HFFc6 (cell line): Measurements from ENCODE around the gene PAN3. TPM values are rescaled to one million over a fixed set of nuclear protein-coding genes. Genes with fewer than 3 reads are reported as not detected.
"Not testable (repeated sequence)": the region's sequence is repeated elsewhere in the genome, so short reads cannot be mapped to it uniquely, and the experiment has no call there.

ENCODE experiments used
- DNase-seq: peaks from one replicate; pipeline ENCODE4 v3.0.0-alpha.2; 2018
- H3K27ac Mint-ChIP-seq: 2 replicates; pipeline ENCODE4 v1.8.0; 2020; ENCODE audit warnings: mild to moderate bottlenecking, mixed read lengths
- H3K27me3 Mint-ChIP-seq: 2 replicates; pipeline ENCODE4 v1.8.0; 2021; ENCODE audit warnings: mild to moderate bottlenecking, moderate library complexity, mixed read lengths; ENCODE audit not compliant: insufficient read depth
- H3K36me3 Mint-ChIP-seq: 2 replicates; pipeline ENCODE4 v1.8.0; 2021; ENCODE audit warnings: low read depth, mixed read lengths
- H3K4me1 Mint-ChIP-seq: 2 replicates; pipeline ENCODE4 v1.8.0; 2020; ENCODE audit warnings: low read depth, mixed read lengths
- H3K4me3 Mint-ChIP-seq: 2 replicates; pipeline ENCODE4 v1.8.0; 2020; ENCODE audit warnings: mild to moderate bottlenecking, moderate library complexity, mixed read lengths
- H3K9me3 Mint-ChIP-seq: 2 replicates; pipeline ENCODE4 v1.8.0; 2020; ENCODE audit warnings: mild to moderate bottlenecking, mixed read lengths
- total RNA-seq, 6 experiments: library from RNA; stranded (reverse); fragmentation: NEBNext Ultra II Directional; extraction: Animal tissue kit (Norgen Biotek cat#: 25700); gene quantifications; 2 replicates in 1 of 6; 3 replicates in 5 of 6; pipeline ENCODE4 v1.2.3, GENCODE V29; 2021
- TF ChIP-seq, protein P1 (sequence below): fragments of 200-600 bp; sonication (generic); IDR thresholded peaks from 2 replicates; pipeline ENCODE4 v1.5.0; 2021; ENCODE audit warnings: antibody characterized with exemption, mild to moderate bottlenecking

PAN3 gene
- total RNA-seq, 6 experiments from 2014 or later = 16.9 to 20.2 (median 18.0) TPM

DNA sequence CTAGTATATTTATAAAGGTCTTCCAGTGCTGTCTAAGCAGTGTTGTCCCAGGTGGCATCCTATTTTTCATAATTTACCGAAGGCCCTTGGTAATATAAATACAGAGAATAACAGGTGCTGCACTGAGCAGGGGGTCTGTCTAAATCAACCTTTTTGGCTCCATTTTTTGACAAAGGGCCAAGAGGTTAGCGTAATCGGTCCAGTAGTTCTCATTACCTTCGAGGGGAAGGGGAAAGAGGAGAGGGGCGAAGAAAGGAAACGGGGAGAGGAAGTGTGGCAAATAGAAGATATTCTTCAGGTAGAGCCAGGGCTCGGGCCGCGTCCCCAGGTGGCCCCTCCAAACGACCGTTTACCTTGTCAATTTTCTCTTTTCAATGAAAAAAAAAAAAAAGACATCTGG lies 749 bp upstream of the PAN3 start:
- no peaks in the 10 kb centered on the region for H3K9me3 Mint-ChIP-seq
- H3K36me3 Mint-ChIP-seq = no peaks in the 10 kb centered on the region
- H3K27me3 Mint-ChIP-seq = peaks cover 3% of the 10 kb centered on the region; the same call in 1 of the 2 replicates
- H3K4me3 Mint-ChIP-seq = peak overlapping the region; percentile 93
- DNase-seq = no peak
- TF ChIP-seq, protein P1, sequence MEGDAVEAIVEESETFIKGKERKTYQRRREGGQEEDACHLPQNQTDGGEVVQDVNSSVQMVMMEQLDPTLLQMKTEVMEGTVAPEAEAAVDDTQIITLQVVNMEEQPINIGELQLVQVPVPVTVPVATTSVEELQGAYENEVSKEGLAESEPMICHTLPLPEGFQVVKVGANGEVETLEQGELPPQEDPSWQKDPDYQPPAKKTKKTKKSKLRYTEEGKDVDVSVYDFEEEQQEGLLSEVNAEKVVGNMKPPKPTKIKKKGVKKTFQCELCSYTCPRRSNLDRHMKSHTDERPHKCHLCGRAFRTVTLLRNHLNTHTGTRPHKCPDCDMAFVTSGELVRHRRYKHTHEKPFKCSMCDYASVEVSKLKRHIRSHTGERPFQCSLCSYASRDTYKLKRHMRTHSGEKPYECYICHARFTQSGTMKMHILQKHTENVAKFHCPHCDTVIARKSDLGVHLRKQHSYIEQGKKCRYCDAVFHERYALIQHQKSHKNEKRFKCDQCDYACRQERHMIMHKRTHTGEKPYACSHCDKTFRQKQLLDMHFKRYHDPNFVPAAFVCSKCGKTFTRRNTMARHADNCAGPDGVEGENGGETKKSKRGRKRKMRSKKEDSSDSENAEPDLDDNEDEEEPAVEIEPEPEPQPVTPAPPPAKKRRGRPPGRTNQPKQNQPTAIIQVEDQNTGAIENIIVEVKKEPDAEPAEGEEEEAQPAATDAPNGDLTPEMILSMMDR = no peak
- H3K27ac Mint-ChIP-seq = peak overlapping the region; percentile 97
- H3K4me1 Mint-ChIP-seq = peaks cover 38% of the 10 kb centered on the region

DNA sequence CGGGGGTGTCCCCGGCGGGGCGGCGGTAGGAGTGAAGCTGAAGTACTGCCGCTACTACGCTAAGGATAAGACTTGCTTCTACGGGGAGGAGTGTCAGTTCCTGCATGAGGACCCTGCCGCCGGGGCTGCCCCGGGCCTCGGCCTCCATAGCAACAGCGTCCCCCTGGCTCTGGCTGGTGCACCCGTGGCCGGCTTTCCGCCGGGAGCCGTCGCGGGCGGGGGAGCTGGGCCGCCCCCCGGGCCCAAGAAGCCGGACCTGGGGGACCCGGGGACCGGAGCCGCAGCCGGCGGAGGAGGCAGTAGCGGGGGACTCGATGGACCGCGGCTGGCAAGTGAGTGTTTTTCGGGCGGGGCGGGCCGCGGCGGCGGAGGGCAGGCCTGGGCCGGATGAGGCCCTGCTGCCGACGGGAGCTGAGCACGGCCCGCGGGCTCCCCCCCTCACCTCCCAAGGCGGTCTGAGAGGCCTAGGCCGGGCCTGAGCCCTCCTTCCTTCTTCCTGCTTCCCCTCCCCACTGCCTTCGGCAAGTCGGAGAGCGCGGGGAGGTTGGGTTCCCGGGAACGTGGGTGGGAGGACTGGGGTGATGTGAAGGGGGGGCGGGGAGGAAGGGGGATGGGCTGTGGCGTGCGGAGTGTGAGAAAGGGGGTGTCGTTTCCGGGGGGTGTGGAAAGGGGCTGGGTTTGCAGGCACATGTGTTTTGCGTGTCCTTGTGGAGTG lies 568 bp downstream of the PAN3 start:
- Mint-ChIP-seq H3K36me3 (no peaks in the 10 kb centered on the region), H3K27ac (peak overlapping the region; percentile 87), H3K27me3 (peaks cover 3% of the 10 kb centered on the region; the same call in 1 of the 2 replicates), H3K4me1 (peaks cover 44% of the 10 kb centered on the region), H3K9me3 (no peaks in the 10 kb centered on the region), H3K4me3 (peak overlapping the region; percentile 93)
- TF ChIP-seq, protein P1 = no peak
- no peak for DNase-seq

DNA sequence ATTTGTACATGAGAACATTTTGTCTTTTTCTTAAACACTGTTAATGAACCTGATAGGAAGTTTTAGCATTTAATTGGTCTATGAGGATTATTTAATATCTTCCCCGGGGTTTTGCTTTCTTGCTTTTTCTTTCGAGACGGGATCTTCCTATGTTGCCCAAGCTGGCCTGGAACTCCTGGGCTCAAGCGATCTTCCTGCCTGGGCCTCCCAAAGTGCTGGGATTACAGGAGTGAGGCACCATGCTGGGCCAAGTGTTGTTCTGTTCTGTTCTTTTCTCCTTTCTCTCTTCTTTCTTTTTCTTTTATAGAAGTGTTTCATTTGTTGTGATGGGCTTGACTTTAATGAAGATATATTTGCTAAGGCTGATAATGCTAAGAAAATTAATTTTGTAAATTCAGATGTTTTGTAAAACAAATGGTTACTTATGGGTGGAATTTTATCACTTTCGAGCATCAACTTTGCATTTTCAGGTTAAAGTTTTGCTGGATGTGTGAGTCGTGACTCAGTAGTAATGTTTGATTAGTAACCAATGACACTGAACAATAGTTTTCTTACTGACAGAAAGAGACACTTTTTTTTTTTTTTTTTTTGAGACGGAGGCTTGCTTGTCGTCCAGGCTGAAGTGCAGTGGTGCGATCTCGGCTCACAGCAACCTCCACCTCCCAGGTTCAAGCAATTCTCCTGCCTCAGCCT lies 2.2 kb downstream of the PAN3 start:
- DNase-seq = no peak
- Mint-ChIP-seq H3K4me1 (peaks cover 44% of the 10 kb centered on the region), H3K27me3 (peaks cover 3% of the 10 kb centered on the region; the same call in 1 of the 2 replicates), H3K9me3 (no peaks in the 10 kb centered on the region), H3K36me3 (no peaks in the 10 kb centered on the region), H3K27ac (peak overlapping the region; percentile 87), H3K4me3 (peak overlapping the region; percentile 93)
- TF ChIP-seq, protein P1 = no peak

DNA sequence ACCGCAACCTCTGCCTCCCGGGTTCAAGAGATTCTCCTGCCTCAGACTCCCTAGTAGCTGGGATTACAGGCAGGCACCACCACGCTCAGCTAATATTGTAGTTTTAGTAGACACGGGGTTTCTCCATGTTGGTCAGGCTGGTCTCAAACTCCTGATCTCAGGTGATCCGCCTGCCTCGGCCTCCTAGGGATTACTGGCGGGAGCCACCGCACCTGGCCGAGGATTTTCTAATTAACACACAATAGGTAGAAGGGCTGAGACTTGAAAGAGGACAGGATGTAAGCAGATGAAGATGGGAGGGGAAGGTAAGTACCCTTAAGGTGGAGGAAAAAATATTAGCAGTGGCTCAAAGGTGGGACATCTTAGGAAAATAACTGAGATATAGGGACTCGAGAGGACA lies 3.2 kb downstream of the PAN3 start:
- not testable (repeated sequence) for H3K27me3 Mint-ChIP-seq, DNase-seq, H3K4me3 Mint-ChIP-seq, H3K36me3 Mint-ChIP-seq, H3K9me3 Mint-ChIP-seq
- H3K27ac Mint-ChIP-seq = 0 out of 2 replicates have a peak overlapping the region, but pooled peaks have one; percentile 3
- peaks cover 42% of the 10 kb centered on the region for H3K4me1 Mint-ChIP-seq

DNA sequence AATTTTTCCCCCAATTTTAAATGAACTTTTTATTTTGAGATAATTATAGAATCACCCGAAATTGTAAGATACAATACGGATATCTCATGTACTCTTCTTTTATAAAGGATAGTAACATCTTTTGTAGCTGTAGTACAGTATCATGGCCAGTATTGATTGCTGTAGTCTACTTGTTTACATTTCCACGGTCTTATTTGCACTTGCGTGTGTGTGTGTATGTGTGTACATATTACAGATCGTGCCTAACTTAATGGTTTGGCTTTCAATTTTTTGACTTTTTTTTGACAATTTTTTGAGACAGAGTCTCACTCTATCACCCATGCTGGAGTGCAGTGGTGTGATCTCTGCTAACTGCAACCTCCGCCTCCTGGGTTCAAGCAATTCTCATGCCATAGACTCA lies 6.7 kb downstream of the PAN3 start:
- H3K36me3 Mint-ChIP-seq = no peaks in the 10 kb centered on the region
- no peak overlapping the region for H3K4me3 Mint-ChIP-seq
- no peaks in the 10 kb centered on the region for H3K9me3 Mint-ChIP-seq

More for the DNA sequence above, 6.7 kb downstream of the PAN3 start:
- Mint-ChIP-seq H3K27ac (no peak overlapping the region), H3K27me3 (no peaks in the 10 kb centered on the region), H3K4me1 (peaks cover 37% of the 10 kb centered on the region)
- TF ChIP-seq, protein P1 = no peak
- no peak for DNase-seq
